GM12873 (cell line): ENCODE results near the gene KRTAP21-2.

Experiments used
- CTCF ChIP-seq: IDR thresholded peaks from 2 replicates; pipeline ENCODE4 v1.5.1; 2012; ENCODE audit warnings: low read depth, mild to moderate bottlenecking, moderate library complexity, low read length, control low read depth; ENCODE audit not compliant: insufficient read depth; ENCODE audit errors: missing control alignments

Gene KRTAP21-2

DNA sequence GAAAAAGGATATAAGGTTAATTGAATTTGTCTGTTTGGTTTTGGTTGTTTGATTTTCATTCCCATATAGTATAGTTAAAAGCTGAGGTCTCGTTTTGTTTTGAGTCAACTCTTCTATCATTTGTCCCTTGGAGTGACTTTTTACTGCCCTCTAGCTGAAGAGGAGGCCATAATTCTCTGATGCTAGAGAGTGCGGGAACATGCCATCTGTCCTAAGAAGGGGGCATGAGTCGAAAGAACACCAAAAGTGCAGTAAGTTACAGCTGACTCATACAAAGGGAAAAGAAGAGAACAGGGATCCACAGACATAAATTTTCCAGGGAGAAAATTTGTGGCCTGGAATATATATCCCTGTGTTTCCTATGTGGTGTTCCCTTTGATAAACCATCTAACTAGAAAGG lies 32.6 kb downstream of the KRTAP21-2 start:
- TF ChIP-seq CTCF = no peak

- no peak for TF ChIP-seq CTCF
Observed at GRCh38 chr21:30713766-30714165, 33.3 kb downstream of the KRTAP21-2 start.

DNA sequence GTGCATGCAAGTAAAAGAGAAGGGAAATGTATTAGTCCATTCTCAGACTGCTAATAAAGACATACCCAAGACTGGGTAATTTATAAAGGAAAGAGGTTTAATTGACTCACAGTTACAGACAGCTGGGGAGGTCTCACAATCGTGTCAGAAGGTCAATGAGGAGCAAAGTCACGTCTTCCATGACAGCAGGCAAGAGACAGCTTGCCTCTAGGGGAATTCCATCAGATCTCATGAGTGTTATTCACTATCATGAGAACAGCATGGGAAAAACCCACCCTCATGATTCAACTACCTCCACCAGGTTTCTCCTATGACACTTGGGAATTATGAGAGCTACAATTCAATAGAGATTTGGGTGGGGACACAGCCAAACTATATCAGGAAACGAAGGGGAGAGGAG lies 36.6 kb downstream of the KRTAP21-2 start:
- no peak for TF ChIP-seq CTCF

DNA sequence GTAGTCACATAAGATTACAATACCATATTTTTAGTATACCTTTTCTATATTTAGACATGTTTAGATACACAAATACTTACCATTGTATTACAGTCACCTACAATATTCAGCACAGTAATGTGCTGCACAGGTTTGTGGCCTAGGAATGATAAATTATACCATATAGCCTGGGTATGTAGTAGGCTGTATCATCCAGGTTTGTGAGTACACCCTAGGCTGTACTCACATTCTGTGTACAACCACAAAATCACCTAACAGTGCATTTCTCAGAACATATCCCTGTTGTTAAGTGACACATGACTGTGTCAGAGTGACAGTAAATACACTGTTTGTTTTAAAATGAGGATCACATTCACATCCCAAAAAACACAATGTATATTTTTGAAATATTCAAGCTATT lies 39.6 kb downstream of the KRTAP21-2 start:
- no peak for TF ChIP-seq CTCF
